ENCODE measurements around the gene ADNP. TPM values are rescaled to one million over a fixed set of nuclear protein-coding genes. Genes with fewer than 3 reads are reported as not detected.
"Not testable (repeated sequence)": the region's sequence is repeated elsewhere in the genome, so short reads cannot be mapped to it uniquely, and the experiment has no call there.

Gene ADNP
- 23.5 and 40.5 TPM in 2 replicates for total RNA-seq (2014; rRNA removed; shearing (Covaris generic))

DNA sequence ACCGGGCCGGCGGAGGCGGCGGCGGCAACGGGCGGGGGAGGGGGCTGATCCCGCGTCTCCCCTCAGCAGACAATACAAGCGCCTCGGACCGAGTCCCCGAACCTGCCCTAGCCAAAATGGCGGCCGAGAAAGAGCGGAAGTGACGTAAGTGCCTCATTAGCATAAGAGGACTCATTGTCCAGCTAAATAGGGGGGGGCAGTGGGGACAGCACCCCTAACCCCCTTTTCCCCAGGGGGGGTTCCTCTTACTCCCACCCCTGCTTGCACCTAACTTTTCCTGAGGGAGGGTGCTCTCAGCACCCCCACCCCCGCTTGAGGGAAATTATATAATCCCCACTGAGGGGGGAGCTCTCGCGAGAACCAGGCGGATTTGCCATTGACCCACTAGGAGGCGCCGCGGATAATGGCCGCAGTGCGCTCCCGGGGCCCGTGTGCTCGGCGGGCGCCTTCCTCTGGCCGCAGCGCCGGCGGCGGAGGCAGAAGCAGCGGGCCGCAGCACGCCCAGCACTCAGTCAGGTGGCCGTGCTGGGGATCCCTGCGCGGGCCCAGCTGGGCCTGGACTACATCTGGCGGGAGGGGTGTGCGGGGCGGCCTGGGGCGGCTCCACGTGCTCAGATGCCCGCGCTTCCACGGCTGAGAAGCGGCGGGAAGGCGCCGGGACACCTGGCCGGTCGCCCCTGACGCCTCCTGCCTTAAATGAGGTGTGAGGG, at the start of gene ADNP:
Gene ADNP, minus strand, starts transcription at position 132 of the 710 bp plus-strand sequence. CDS start 27,441 bp downstream, outside the sequence.
- Histone ChIP-seq H3K36me3 (replicated peaks; ENCODE audit: control insufficient read depth, insufficient read depth, low read length) (peaks cover 25% of the 10 kb centered on the region), H3K27me3 (ENCODE audit: control insufficient read depth, insufficient read depth, low read length) (no peaks in the 10 kb centered on the region), H3K4me3 (ENCODE audit: insufficient read depth, low read depth, low read length) (peak within 1 kb of the TSS; percentile 97)
- peak; percentile 90 for DNase-seq

DNA sequence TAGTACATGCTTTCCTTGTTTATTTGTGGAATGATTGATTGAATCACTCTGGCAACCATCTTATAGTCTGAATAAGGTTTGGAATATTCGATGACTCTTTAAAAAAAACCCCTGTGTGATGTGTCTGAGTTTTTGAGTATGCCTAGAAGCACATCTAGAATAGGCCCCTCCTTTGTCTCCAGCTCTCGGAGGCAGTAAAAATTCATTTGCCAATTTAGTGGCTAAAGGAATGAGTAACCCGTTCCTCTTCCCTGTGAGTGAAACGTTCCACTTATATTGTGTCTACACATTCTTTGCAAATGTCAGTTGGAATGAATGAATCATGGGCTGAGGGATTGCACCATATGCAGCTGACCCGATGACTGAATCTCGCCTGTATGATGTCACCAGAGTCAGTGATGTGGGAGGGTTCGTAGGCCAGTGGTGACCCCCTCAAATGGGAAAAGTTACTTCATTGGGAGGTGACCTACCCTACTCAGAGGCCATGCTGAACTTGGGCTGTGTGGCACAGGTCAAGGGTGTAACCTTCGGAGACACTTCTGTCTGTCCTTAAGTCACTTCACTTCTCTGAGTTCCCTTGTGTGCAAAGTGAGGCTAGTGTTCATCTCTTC, 48.9 kb upstream of the ADNP start:
- no peak for DNase-seq
- Histone ChIP-seq H3K4me3 (ENCODE audit: insufficient read depth, low read depth, low read length) (no peak overlapping the region), H3K36me3 (replicated peaks; ENCODE audit: control insufficient read depth, insufficient read depth, low read length) (no peaks in the 10 kb centered on the region), H3K27me3 (ENCODE audit: control insufficient read depth, insufficient read depth, low read length) (no peaks in the 10 kb centered on the region; the same call in 1 of the 2 replicates)

DNA sequence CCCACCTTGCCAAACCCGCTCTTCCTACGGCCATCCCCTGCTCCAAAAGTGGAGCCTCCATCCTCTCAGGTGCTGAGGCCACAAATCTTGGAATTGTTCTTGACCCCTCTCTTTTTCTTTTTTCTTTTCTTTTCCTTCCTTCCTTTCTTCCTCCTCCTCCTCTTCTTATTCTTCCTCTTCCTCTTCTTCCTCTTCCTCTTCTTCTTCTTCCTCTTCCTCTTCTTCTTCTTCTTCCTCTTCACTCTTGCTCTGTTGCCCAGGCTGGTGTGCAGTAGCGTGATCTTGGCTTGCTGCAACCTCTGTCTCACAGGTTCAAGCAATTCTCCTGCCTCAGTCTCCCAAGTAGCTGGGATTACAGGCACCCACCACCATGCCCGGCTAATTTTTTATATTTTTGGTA, 47.3 kb upstream of the ADNP start:
- not testable (repeated sequence) for DNase-seq; H3K4me3 ChIP-seq (ENCODE audit: insufficient read depth, low read depth, low read length); H3K36me3 ChIP-seq (replicated peaks; ENCODE audit: control insufficient read depth, insufficient read depth, low read length); H3K27me3 ChIP-seq (ENCODE audit: control insufficient read depth, insufficient read depth, low read length)

DNA sequence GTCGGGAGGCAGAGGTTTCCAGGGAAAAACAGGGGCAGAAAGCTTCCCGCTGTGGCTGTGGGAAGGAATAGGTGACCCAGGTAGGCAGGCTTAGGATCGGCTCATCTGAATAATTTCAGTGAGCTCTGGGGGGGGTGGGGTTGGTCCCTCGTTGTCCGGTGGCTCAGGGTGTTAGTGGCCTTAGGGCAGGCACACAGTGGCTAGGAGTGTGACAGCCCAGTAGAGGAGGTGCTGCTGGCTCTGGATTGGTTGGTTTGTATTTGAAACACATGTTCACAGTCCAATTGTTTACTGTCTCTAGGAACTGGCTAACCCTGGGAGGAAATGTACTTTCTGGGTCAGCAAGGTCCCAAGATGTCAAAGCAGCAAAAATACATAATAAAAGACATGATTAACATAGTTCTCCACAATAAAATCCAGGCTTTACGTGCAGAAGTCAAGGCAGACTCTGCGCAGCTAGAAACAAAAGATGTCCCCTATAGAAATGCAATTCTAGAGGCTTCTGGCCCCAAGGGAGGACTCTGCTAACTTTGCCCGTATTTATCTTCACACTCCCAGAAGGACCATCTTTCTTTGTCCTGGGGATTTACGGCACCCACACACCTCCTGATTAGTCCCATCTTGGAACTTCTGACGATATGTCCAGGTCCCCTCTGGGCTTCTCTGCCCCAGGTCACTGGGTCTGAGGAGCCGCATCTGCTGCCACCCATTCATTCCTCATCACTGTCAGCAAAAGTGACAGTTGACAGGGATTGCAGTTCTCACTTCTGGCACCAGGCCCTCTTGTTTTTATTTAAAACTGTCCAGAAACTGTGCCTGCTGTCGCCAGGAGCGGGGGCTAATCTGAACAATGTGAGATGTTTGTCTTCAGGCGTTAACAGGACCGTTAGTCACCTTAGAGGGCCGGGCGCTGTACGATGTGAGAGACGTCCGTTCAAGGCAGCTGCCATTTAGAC, 46.1 kb upstream of the ADNP start:
- no peak for DNase-seq
- Histone ChIP-seq H3K36me3 (replicated peaks; ENCODE audit: control insufficient read depth, insufficient read depth, low read length) (no peaks in the 10 kb centered on the region), H3K27me3 (ENCODE audit: control insufficient read depth, insufficient read depth, low read length) (no peaks in the 10 kb centered on the region; the same call in 1 of the 2 replicates), H3K4me3 (ENCODE audit: insufficient read depth, low read depth, low read length) (no peak overlapping the region)

- DNase-seq, result no peak
- Histone ChIP-seq H3K36me3 (replicated peaks; ENCODE audit: control insufficient read depth, insufficient read depth, low read length) (no peaks in the 10 kb centered on the region), H3K4me3 (ENCODE audit: insufficient read depth, low read depth, low read length) (no peak overlapping the region), H3K27me3 (ENCODE audit: control insufficient read depth, insufficient read depth, low read length) (no peaks in the 10 kb centered on the region; the same call in 1 of the 2 replicates)
Observed at GRCh38 chr20:50975701-50976330, 44.6 kb upstream of the ADNP start.

- DNase-seq, result no peak
Observed at GRCh38 chr20:50969912-50970311, 38.7 kb upstream of the ADNP start.

DNA sequence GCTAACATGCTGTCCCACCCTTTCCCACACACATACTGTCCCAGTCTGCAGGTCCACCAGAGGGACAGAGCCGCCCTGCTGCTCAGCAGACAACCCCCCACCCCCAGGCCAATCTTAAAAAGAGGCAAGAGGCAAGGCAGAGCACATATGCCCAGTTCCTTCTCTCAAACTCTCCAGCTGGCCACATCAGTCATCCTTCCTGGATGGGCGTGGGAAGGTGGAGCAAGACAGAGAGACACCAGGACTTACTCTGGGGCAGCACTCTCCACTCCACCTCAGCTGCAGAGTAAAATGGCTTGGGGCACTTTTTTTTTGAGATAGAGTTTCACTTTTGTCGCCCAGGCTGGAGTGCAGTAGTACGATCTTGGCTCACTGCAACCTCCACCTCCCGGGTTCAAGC, 38.2 kb upstream of the ADNP start:
- DNase-seq, result no peak
- Histone ChIP-seq H3K4me3 (ENCODE audit: insufficient read depth, low read depth, low read length) (no peak overlapping the region), H3K36me3 (replicated peaks; ENCODE audit: control insufficient read depth, insufficient read depth, low read length) (no peaks in the 10 kb centered on the region), H3K27me3 (ENCODE audit: control insufficient read depth, insufficient read depth, low read length) (no peaks in the 10 kb centered on the region)

More at GRCh38 chr20:50969912-50970311, 38.7 kb upstream of the ADNP start:
- no peaks in the 10 kb centered on the region for H3K36me3 ChIP-seq (replicated peaks; ENCODE audit: control insufficient read depth, insufficient read depth, low read length)
- H3K27me3 ChIP-seq (ENCODE audit: control insufficient read depth, insufficient read depth, low read length), result no peaks in the 10 kb centered on the region
- H3K4me3 ChIP-seq (ENCODE audit: insufficient read depth, low read depth, low read length), result no peak overlapping the region

DNA sequence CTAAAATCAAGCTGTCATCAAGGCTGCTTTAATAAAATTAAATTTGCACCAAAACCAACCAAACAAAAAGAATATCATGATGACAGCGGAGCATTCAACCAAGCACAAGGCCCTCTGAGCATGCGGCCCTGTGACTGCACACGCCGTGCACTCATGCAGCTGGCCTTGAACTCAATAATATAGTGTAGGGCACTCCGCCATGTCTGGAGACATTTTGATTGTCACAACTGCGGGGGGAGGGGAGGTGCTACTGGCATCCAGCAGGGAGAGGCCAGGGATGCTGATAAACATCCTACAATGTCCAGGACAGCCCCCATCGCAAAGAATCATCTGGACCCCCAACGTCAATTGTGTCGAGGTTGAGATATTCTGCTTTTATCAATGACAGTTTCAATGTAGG, 37.1 kb upstream of the ADNP start:
- H3K27me3 ChIP-seq (ENCODE audit: control insufficient read depth, insufficient read depth, low read length), result no peaks in the 10 kb centered on the region
- H3K4me3 ChIP-seq (ENCODE audit: insufficient read depth, low read depth, low read length), result no peak overlapping the region
- no peak for DNase-seq
- no peaks in the 10 kb centered on the region for H3K36me3 ChIP-seq (replicated peaks; ENCODE audit: control insufficient read depth, insufficient read depth, low read length)

DNA sequence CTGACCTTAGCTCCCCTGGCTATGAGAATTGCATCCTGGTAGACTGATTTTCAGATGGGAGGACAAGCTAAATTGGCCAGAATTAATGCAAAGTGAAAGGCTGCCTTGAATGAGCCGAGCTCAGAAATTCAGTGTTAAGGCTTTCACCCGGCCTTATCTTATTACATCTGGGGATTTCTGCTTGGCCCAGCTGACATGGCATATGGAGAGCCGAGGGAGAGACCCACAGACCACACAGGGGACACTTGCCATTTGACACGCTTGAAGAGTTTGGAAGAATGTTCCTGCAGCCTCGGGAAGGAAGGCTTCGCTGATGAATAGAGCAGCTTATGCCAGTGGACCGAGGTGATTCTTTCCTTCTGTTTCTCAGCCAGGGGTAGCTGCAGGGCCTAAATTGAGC, 36.3 kb upstream of the ADNP start:
- Histone ChIP-seq H3K4me3 (ENCODE audit: insufficient read depth, low read depth, low read length) (no peak overlapping the region), H3K36me3 (replicated peaks; ENCODE audit: control insufficient read depth, insufficient read depth, low read length) (no peaks in the 10 kb centered on the region), H3K27me3 (ENCODE audit: control insufficient read depth, insufficient read depth, low read length) (no peaks in the 10 kb centered on the region)
- DNase-seq, result no peak

- peak overlapping the region; percentile 96 for H3K4me3 ChIP-seq (ENCODE audit: insufficient read depth, low read depth, low read length)
- H3K27me3 ChIP-seq (ENCODE audit: control insufficient read depth, insufficient read depth, low read length), result no peaks in the 10 kb centered on the region
- DNase-seq, result no peak
- H3K36me3 ChIP-seq (replicated peaks; ENCODE audit: control insufficient read depth, insufficient read depth, low read length), result peaks cover 2% of the 10 kb centered on the region; the same call in 1 of the 2 replicates
Observed at GRCh38 chr20:50959543-50960126, 28.4 kb upstream of the ADNP start.

DNA sequence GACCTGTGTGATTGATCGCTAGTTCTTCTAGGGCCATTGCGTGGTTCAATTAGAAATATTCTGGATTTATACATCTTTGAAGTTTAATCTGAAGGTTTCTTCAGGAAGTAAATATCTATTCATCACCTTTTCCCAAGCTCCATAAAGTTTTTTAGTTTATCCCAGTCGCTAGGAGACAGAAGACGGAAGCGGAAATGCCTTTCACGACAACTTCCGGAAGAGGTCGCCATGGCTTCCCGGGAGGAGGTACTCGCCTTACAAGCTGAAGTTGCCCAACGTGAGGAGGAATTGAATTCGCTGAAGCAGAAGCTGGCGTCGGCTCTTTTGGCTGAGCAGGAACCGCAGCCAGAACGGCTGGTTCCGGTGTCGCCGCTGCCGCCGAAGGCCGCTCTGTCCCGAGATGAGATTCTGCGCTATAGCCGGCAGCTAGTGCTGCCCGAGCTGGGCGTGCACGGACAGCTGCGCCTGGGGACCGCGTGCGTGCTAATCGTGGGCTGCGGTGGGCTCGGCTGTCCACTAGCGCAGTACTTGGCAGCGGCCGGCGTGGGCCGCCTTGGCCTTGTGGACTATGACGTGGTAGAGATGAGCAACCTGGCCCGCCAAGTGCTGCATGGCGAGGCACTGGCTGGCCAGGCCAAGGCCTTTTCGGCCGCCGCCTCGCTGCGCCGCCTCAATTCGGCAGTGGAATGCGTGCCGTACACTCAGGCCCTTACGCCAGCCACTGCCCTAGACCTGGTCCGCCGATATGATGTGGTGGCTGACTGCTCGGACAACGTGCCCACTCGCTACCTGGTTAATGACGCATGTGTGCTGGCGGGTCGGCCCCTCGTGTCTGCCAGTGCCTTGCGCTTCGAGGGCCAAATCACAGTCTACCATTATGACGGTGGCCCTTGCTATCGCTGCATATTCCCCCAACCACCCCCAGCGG, 27.6 kb upstream of the ADNP start, which contains the start of gene MOCS3:
Gene MOCS3, plus strand, starts transcription at position 204 of the 928 bp plus-strand sequence. Its CDS starts 25 bp downstream, at position 229.
- DNase-seq, result peak; percentile 85
- H3K4me3 ChIP-seq (ENCODE audit: insufficient read depth, low read depth, low read length), result peak within 1 kb of the TSS; percentile 96
- peaks cover 2% of the 10 kb centered on the region for H3K36me3 ChIP-seq (replicated peaks; ENCODE audit: control insufficient read depth, insufficient read depth, low read length)
- H3K27me3 ChIP-seq (ENCODE audit: control insufficient read depth, insufficient read depth, low read length), result no peaks in the 10 kb centered on the region

- H3K36me3 ChIP-seq (replicated peaks; ENCODE audit: control insufficient read depth, insufficient read depth, low read length), result peaks cover 5% of the 10 kb centered on the region
- no peaks in the 10 kb centered on the region for H3K27me3 ChIP-seq (ENCODE audit: control insufficient read depth, insufficient read depth, low read length)
- H3K4me3 ChIP-seq (ENCODE audit: insufficient read depth, low read depth, low read length), result peak within 1 kb of the TSS; percentile 96
- DNase-seq, result peak; percentile 88
Observed at GRCh38 chr20:50957798-50958614, 26.8 kb upstream of the ADNP start, which contains the start of gene DPM1. Gene DPM1 (minus strand): TSS chr20:50958532. CDS start chr20:50958523, 9 bp downstream.
